Uterus (tissue), 4 donors: ENCODE results near the gene THRB. TPM values are rescaled to one million over a fixed set of nuclear protein-coding genes. Genes with fewer than 3 reads are reported as not detected.
"Not testable (repeated sequence)": the region's sequence is repeated elsewhere in the genome, so short reads cannot be mapped to it uniquely, and the experiment has no call there.

Experiments used
- DNase-seq, 2 donors: peaks; one replicate each; pipeline ENCODE4 v3.0.0-alpha.2; 2019 to 2020
- H3K27ac ChIP-seq, 2 donors: fragments of 200-600 bp; sonication (generic); 1 replicate in 1 of 2; 2 replicates in 1 of 2; pipeline ENCODE4 v1.5.1; 2016 to 2018
- H3K27me3 ChIP-seq, 2 donors: fragments of 200-600 bp; sonication (generic); one replicate each; pipeline ENCODE4 v1.5.1; 2018 to 2019; ENCODE audit warnings: control low read depth in 1 of 2
- H3K36me3 ChIP-seq, 2 donors: fragments of 200-600 bp; sonication (generic); one replicate each; pipeline ENCODE4 v1.5.1; 2019; ENCODE audit warnings: control low read depth in 1 of 2
- H3K4me1 ChIP-seq, 2 donors: fragments of 200-600 bp; sonication (generic); one replicate each; pipeline ENCODE4 v1.5.1; 2018 to 2019; ENCODE audit warnings: control low read depth in 1 of 2
- H3K4me3 ChIP-seq, 2 donors: fragments of 200-600 bp; sonication (generic); 1 replicate in 1 of 2; 2 replicates in 1 of 2; pipeline ENCODE4 v1.5.1; 2018 to 2019; ENCODE audit warnings: mild to moderate bottlenecking in 1 of 2
- H3K9me3 ChIP-seq, 2 donors: fragments of 200-600 bp; sonication (generic); one replicate each; pipeline ENCODE4 v1.5.1; 2019; ENCODE audit warnings: control low read depth in 1 of 2
- CTCF ChIP-seq, 4 experiments: fragments of 200-600 bp in 2 of 4; fragments of 450-650 bp in 2 of 4; sonication (generic) in 2 of 4; IDR thresholded peaks; one replicate each; pipeline ENCODE4 v1.5.1; 2016 to 2019; ENCODE audit warnings: antibody characterized with exemption in 4 of 4, mild to moderate bottlenecking in 2 of 4, moderate library complexity in 1 of 4
- POLR2A ChIP-seq, 2 donors: fragments of 450-650 bp; IDR thresholded peaks; one replicate each; pipeline ENCODE4 v1.6.1; 2016; ENCODE audit warnings: antibody characterized with exemption in 2 of 2, mild to moderate bottlenecking in 1 of 2, moderate library complexity in 1 of 2
- intact Hi-C: fragments of 100-400 bp; cut with DNase I; formaldehyde crosslinking; loops from one replicate; pipeline ENCODE4 v1.15.1; 2023; ENCODE audit warnings: low total_unique reads
- total RNA-seq, 4 donors: library from RNA; depleted of rRNA in 3 of 4; stranded (reverse); fragments of >200 nt in 3 of 4; gene quantifications; one replicate each; pipeline versions ENCODE4 v1.1.0 to v1.2.4, GENCODE V29; 2014 to 2023
- donor health status: DM: yes; HTN: yes; CAD: no.

Gene THRB
- total RNA-seq, 4 donors from 2014 or later, result 4.6 to 38.2 (median 17.3) TPM

GRCh38 chr3:24420224-24420623, 74.4 kb downstream of the THRB start:
- no peaks in the 10 kb centered on the region for H3K9me3 ChIP-seq
- no peaks in the 10 kb centered on the region for H3K36me3 ChIP-seq
- no peaks in the 10 kb centered on the region for H3K4me1 ChIP-seq
- DNase-seq, result no peak
- TF ChIP-seq CTCF (IDR thresholded peaks at IDR 0.05), result no peak
- no peak for TF ChIP-seq POLR2A (IDR thresholded peaks at IDR 0.05)
- intact Hi-C loops, result no loop called here
- H3K4me3 ChIP-seq, result no peak overlapping the region
- H3K27me3 ChIP-seq, result no peaks in the 10 kb centered on the region
- H3K27ac ChIP-seq, result no peak overlapping the region

- Histone ChIP-seq H3K4me1 (no peaks in the 10 kb centered on the region), H3K27me3 (no peaks in the 10 kb centered on the region), H3K27ac (no peak overlapping the region), H3K4me3 (no peak overlapping the region), H3K9me3 (no peaks in the 10 kb centered on the region), H3K36me3 (no peaks in the 10 kb centered on the region)
- DNase-seq, result no peak
- TF ChIP-seq POLR2A (IDR thresholded peaks at IDR 0.05), result no peak
- TF ChIP-seq CTCF (IDR thresholded peaks at IDR 0.05), result no peak
- intact Hi-C loops, result no loop called here
Measured at GRCh38 chr3:24419067-24419791, 75.4 kb downstream of the THRB start.

- H3K27me3 ChIP-seq, result no peaks in the 10 kb centered on the region
- H3K36me3 ChIP-seq, result no peaks in the 10 kb centered on the region
- intact Hi-C loops, result no loop called here
- no peak overlapping the region for H3K4me3 ChIP-seq
- TF ChIP-seq POLR2A (IDR thresholded peaks at IDR 0.05), result no peak
- TF ChIP-seq CTCF (IDR thresholded peaks at IDR 0.05), result no peak
- no peak for DNase-seq
- H3K27ac ChIP-seq, result no peak overlapping the region
- H3K9me3 ChIP-seq, result no peaks in the 10 kb centered on the region
- H3K4me1 ChIP-seq, result no peaks in the 10 kb centered on the region
Measured at GRCh38 chr3:24417730-24418129, 76.9 kb downstream of the THRB start.

GRCh38 chr3:24416224-24416623, 78.4 kb downstream of the THRB start:
- no peaks in the 10 kb centered on the region for H3K27me3 ChIP-seq
- TF ChIP-seq CTCF (IDR thresholded peaks at IDR 0.05), result no peak
- no peak for TF ChIP-seq POLR2A (IDR thresholded peaks at IDR 0.05)
- H3K9me3 ChIP-seq, result no peaks in the 10 kb centered on the region
- no peak for DNase-seq
- H3K4me3 ChIP-seq, result no peak overlapping the region
- no peak overlapping the region for H3K27ac ChIP-seq
- intact Hi-C loops, result no loop called here
- H3K4me1 ChIP-seq, result no peaks in the 10 kb centered on the region
- H3K36me3 ChIP-seq, result no peaks in the 10 kb centered on the region

- Histone ChIP-seq H3K27me3 (no peaks in the 10 kb centered on the region), H3K9me3 (no peaks in the 10 kb centered on the region), H3K36me3 (no peaks in the 10 kb centered on the region), H3K27ac (no peak overlapping the region), H3K4me1 (no peaks in the 10 kb centered on the region), H3K4me3 (no peak overlapping the region)
- TF ChIP-seq CTCF (IDR thresholded peaks at IDR 0.05) (no peak), POLR2A (IDR thresholded peaks at IDR 0.05) (no peak)
- intact Hi-C loops, result no loop called here
- DNase-seq, result no peak
Measured at GRCh38 chr3:24415824-24416223, 78.8 kb downstream of the THRB start.

GRCh38 chr3:24413662-24414061, 81.0 kb downstream of the THRB start:
- H3K27me3 ChIP-seq, H3K4me3 ChIP-seq, H3K9me3 ChIP-seq, H3K27ac ChIP-seq, H3K4me1 ChIP-seq, DNase-seq, H3K36me3 ChIP-seq, intact Hi-C loops: not testable (repeated sequence)
